NCI-H2029 treated with DMSO at 0.1 percent for 48 hours (cell line): ENCODE data around the gene RYR3.

Experiments
- DNase-seq: peaks from one replicate; lab custom pipeline; 2025; lab: John Stamatoyannopoulos, UW

RYR3 gene

GRCh38 chr15:33649217-33649933 lies 338.6 kb downstream of the RYR3 start:
- no peak for DNase-seq

- no peak for DNase-seq
Observed at GRCh38 chr15:33654860-33655259, 344.1 kb downstream of the RYR3 start.

- DNase-seq: no peak
Observed at GRCh38 chr15:33655488-33655887, 344.7 kb downstream of the RYR3 start.

GRCh38 chr15:33656168-33656567 lies 345.4 kb downstream of the RYR3 start:
- DNase-seq: no peak

GRCh38 chr15:33660151-33660550 lies 349.4 kb downstream of the RYR3 start:
- no peak for DNase-seq

GRCh38 chr15:33662014-33662413 lies 351.2 kb downstream of the RYR3 start:
- DNase-seq: no peak

GRCh38 chr15:33664947-33665346 lies 354.2 kb downstream of the RYR3 start:
- DNase-seq: no peak

GRCh38 chr15:33670567-33670966 lies 359.8 kb downstream of the RYR3 start:
- DNase-seq: no peak

- no peak for DNase-seq
Observed at GRCh38 chr15:33671456-33671855, 360.7 kb downstream of the RYR3 start.

- DNase-seq: no peak
Observed at GRCh38 chr15:33675246-33675645, 364.5 kb downstream of the RYR3 start.

GRCh38 chr15:33677238-33677830 lies 366.6 kb downstream of the RYR3 start:
- DNase-seq: no peak

GRCh38 chr15:33678176-33678575 lies 367.4 kb downstream of the RYR3 start:
- DNase-seq: no peak

- DNase-seq: no peak
Observed at GRCh38 chr15:33678602-33679001, 367.8 kb downstream of the RYR3 start.

- DNase-seq: no peak
Observed at GRCh38 chr15:33679061-33679460, 368.3 kb downstream of the RYR3 start.

- DNase-seq: no peak
Observed at GRCh38 chr15:33680336-33680735, 369.6 kb downstream of the RYR3 start.

GRCh38 chr15:33693166-33693800 lies 382.5 kb downstream of the RYR3 start:
- DNase-seq: no peak

GRCh38 chr15:33698126-33698525 lies 387.4 kb downstream of the RYR3 start:
- no peak for DNase-seq

GRCh38 chr15:33699145-33699544 lies 388.4 kb downstream of the RYR3 start:
- no peak for DNase-seq

GRCh38 chr15:33699691-33700447 lies 389.1 kb downstream of the RYR3 start:
- DNase-seq: no peak

GRCh38 chr15:33700695-33701303 lies 390.0 kb downstream of the RYR3 start:
- peak; percentile 28 for DNase-seq

- DNase-seq: no peak
Observed at GRCh38 chr15:33701304-33701696, 390.5 kb downstream of the RYR3 start.

GRCh38 chr15:33706173-33706572 lies 395.4 kb downstream of the RYR3 start:
- DNase-seq: no peak
